GM18511 (cell line): ENCODE measurements around the gene CCL19.
A peak's percentile ranks its signal among the peaks of the same experiment; 100 is the strongest.
"Not testable (repeated sequence)": the region's sequence is repeated elsewhere in the genome, so short reads cannot be mapped to it uniquely, and the experiment has no call there.

Experiments
- ATAC-seq: cut with Tn5 transposase; IDR thresholded peaks from one replicate; pipeline ENCODE4 v1.9.1; 2021; ENCODE audit warnings: mild to moderate bottlenecking, moderate library complexity; ENCODE audit not compliant: unreplicated experiment

Gene CCL19

GRCh38 chr9:34690983-34691935 is at the start of gene CCL19:
Gene CCL19 (minus strand): TSS chr9:34691276. CDS start chr9:34691139, 137 bp downstream.
- ATAC-seq: no peak

GRCh38 chr9:34740176-34740575 is 49.1 kb upstream of the CCL19 start:
- not testable (repeated sequence) for ATAC-seq

- ATAC-seq: no peak
Measured at GRCh38 chr9:34737677-34738260, 46.7 kb upstream of the CCL19 start.

- ATAC-seq: no peak
Measured at GRCh38 chr9:34734720-34735119, 43.6 kb upstream of the CCL19 start.

GRCh38 chr9:34732886-34733285 is 41.8 kb upstream of the CCL19 start:
- no peak for ATAC-seq

- no peak for ATAC-seq
Measured at GRCh38 chr9:34732478-34732877, 41.4 kb upstream of the CCL19 start.

- no peak for ATAC-seq
Measured at GRCh38 chr9:34723141-34723540, 32.1 kb upstream of the CCL19 start.

- not testable (repeated sequence) for ATAC-seq
Measured at GRCh38 chr9:34719769-34720025, 28.6 kb upstream of the CCL19 start.

- no peak for ATAC-seq
Measured at GRCh38 chr9:34719021-34719768, 28.1 kb upstream of the CCL19 start.

GRCh38 chr9:34717996-34718614 is 27.0 kb upstream of the CCL19 start:
- ATAC-seq: no peak

- no peak for ATAC-seq
Measured at GRCh38 chr9:34716711-34717110, 25.6 kb upstream of the CCL19 start.

GRCh38 chr9:34715639-34716215 is 24.7 kb upstream of the CCL19 start:
- no peak for ATAC-seq

GRCh38 chr9:34714007-34714406 is 22.9 kb upstream of the CCL19 start:
- ATAC-seq: no peak

GRCh38 chr9:34712140-34712539 is 21.1 kb upstream of the CCL19 start:
- ATAC-seq: no peak

- ATAC-seq: no peak
Measured at GRCh38 chr9:34710023-34710422, 18.9 kb upstream of the CCL19 start, which contains the start of gene CCL21. Gene CCL21 (minus strand): TSS chr9:34710136. CDS start chr9:34710066, 70 bp downstream.

GRCh38 chr9:34709196-34709978 is 18.3 kb upstream of the CCL19 start:
- ATAC-seq: no peak

GRCh38 chr9:34707130-34707529 is 16.1 kb upstream of the CCL19 start:
- no peak for ATAC-seq

- peak; percentile 91 for ATAC-seq
Measured at GRCh38 chr9:34701769-34702736, 11.0 kb upstream of the CCL19 start.
